MG63 (cell line): Measurements from ENCODE around the gene SMCO4. TPM values are rescaled to one million over a fixed set of nuclear protein-coding genes. Genes with fewer than 3 reads are reported as not detected.

Experiments used
- DNase-seq: peaks from one replicate; pipeline ENCODE4 v3.0.0-alpha.2; 2020
- H3K27me3 ChIP-seq: fragments of 250-450 bp; sonication (Bioruptor Pico); 2 replicates; pipeline ENCODE4 v1.5.1; 2020; ENCODE audit warnings: mild to moderate bottlenecking, moderate library complexity
- H3K36me3 ChIP-seq: fragments of 250-450 bp; sonication (Bioruptor Pico); 2 replicates; pipeline ENCODE4 v1.5.1; 2020; ENCODE audit warnings: mild to moderate bottlenecking, moderate library complexity
- H3K4me3 ChIP-seq: fragments of 250-450 bp; sonication (Bioruptor Pico); 2 replicates; pipeline ENCODE4 v1.5.1; 2020; ENCODE audit warnings: mild to moderate bottlenecking, moderate library complexity
- H3K9me3 ChIP-seq: fragments of 250-450 bp; sonication (Bioruptor Pico); 2 replicates; pipeline ENCODE4 v1.5.1; 2020; ENCODE audit warnings: mild to moderate bottlenecking, moderate library complexity
- total RNA-seq: library from RNA; depleted of rRNA; stranded (reverse); fragments of >200 nt; shearing (Covaris generic); gene quantifications from 2 replicates; pipeline ENCODE4 v1.2.3, GENCODE V29; 2014; ENCODE audit warnings: low replicate concordance

Gene SMCO4
- total RNA-seq, 1 experiment from 2014 or later = 20.5 TPM

GRCh38 chr11:93569496-93569895 is 26.3 kb upstream of the SMCO4 start:
- H3K9me3 ChIP-seq = no peaks in the 10 kb centered on the region
- H3K27me3 ChIP-seq = peaks cover 3% of the 10 kb centered on the region; the same call in 1 of the 2 replicates
- no peak overlapping the region for H3K4me3 ChIP-seq
- no peak for DNase-seq
- no peaks in the 10 kb centered on the region for H3K36me3 ChIP-seq

GRCh38 chr11:93568726-93569125 is 25.5 kb upstream of the SMCO4 start:
- Histone ChIP-seq H3K4me3 (no peak overlapping the region), H3K27me3 (peaks cover 3% of the 10 kb centered on the region; the same call in 1 of the 2 replicates), H3K9me3 (no peaks in the 10 kb centered on the region), H3K36me3 (no peaks in the 10 kb centered on the region)
- DNase-seq = no peak

GRCh38 chr11:93567401-93567895 is 24.3 kb upstream of the SMCO4 start:
- no peaks in the 10 kb centered on the region for H3K36me3 ChIP-seq
- peak; percentile 97 for DNase-seq
- no peak overlapping the region for H3K4me3 ChIP-seq
- no peaks in the 10 kb centered on the region for H3K9me3 ChIP-seq
- H3K27me3 ChIP-seq = peaks cover 3% of the 10 kb centered on the region; the same call in 1 of the 2 replicates

- peaks cover 3% of the 10 kb centered on the region; the same call in 1 of the 2 replicates for H3K27me3 ChIP-seq
- H3K9me3 ChIP-seq = no peaks in the 10 kb centered on the region
- DNase-seq = no peak
- no peak overlapping the region for H3K4me3 ChIP-seq
- H3K36me3 ChIP-seq = no peaks in the 10 kb centered on the region
Observed at GRCh38 chr11:93564895-93565294, 21.7 kb upstream of the SMCO4 start.

DNA sequence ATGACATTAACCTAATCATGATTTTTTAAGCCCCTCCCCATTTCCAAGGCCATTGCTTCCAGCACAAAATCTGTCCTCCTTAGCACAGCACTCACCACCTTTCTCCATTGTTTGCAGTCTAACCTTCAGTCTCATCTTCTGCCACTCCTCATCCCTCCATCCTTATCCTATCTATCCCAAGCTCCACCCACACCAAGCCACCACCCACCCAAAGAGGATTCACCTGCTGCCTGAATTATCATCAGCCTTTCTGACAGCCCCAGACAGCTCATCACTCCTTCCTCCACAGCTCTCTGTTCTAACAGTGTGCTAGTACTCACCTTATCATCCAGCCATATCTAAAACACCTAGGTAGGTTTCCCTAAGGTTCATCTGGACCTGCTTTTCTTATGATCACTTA is 20.7 kb upstream of the SMCO4 start:
- DNase-seq = no peak
- H3K4me3 ChIP-seq = no peak overlapping the region
- no peaks in the 10 kb centered on the region for H3K9me3 ChIP-seq
- no peaks in the 10 kb centered on the region for H3K36me3 ChIP-seq
- H3K27me3 ChIP-seq = no peaks in the 10 kb centered on the region; the same call in 1 of the 2 replicates

- H3K36me3 ChIP-seq = no peaks in the 10 kb centered on the region
- H3K4me3 ChIP-seq = no peak overlapping the region
- no peak for DNase-seq
- H3K27me3 ChIP-seq = no peaks in the 10 kb centered on the region
- H3K9me3 ChIP-seq = no peaks in the 10 kb centered on the region
Observed at GRCh38 chr11:93560199-93560932, 17.2 kb upstream of the SMCO4 start.

DNA sequence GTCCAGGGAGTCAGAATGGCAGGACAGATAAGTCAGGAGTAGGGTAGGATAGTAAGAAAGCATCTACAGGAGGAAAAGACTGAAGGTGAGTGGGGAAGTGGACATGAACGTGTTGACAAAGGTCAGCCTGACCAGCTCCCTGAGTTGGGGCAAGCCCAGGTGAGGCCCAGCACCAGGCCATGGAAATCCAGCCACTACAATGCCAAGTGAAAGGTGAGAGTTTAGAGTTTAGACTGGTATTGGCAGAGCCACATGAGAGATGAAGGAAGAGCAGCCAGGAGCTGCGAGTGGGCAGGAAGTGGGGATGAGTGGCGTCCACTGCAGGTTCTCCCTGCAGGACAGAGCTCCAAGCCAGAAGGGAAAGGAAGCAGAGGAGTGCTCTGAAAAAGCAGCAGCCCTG is 16.5 kb upstream of the SMCO4 start:
- Histone ChIP-seq H3K36me3 (no peaks in the 10 kb centered on the region), H3K27me3 (no peaks in the 10 kb centered on the region), H3K9me3 (no peaks in the 10 kb centered on the region), H3K4me3 (no peak overlapping the region)
- no peak for DNase-seq

GRCh38 chr11:93552874-93553273 is 9.7 kb upstream of the SMCO4 start:
- Histone ChIP-seq H3K27me3 (peaks cover 2% of the 10 kb centered on the region; the same call in 1 of the 2 replicates), H3K36me3 (no peaks in the 10 kb centered on the region), H3K9me3 (no peaks in the 10 kb centered on the region), H3K4me3 (no peak overlapping the region)
- no peak for DNase-seq

DNA sequence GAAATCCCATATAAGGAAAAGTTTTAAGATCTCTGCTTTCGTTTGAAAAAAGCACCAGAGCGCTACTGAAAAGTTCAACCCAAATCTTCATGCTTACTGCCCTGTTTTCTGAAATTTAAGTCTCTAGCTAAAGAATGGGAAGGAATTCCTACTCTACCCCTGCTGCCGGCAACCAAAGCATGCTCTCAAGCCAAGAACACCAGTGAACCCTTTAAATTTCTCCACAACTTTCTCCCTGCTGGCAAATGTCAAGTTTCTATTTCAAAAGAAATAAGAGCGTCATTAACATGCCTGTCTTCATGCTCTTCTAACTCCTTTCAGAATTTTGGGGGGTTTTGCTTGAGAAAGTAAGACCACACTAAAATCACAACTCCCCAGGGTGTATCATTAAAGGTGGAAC is 6.8 kb upstream of the SMCO4 start:
- no peak for DNase-seq
- Histone ChIP-seq H3K27me3 (peaks cover 2% of the 10 kb centered on the region; the same call in 1 of the 2 replicates), H3K9me3 (no peaks in the 10 kb centered on the region), H3K36me3 (no peaks in the 10 kb centered on the region), H3K4me3 (no peak overlapping the region)

- peaks cover 2% of the 10 kb centered on the region; the same call in 1 of the 2 replicates for H3K27me3 ChIP-seq
- H3K9me3 ChIP-seq = no peaks in the 10 kb centered on the region
- no peak overlapping the region for H3K4me3 ChIP-seq
- DNase-seq = no peak
- no peaks in the 10 kb centered on the region for H3K36me3 ChIP-seq
Observed at GRCh38 chr11:93548679-93549319, 5.6 kb upstream of the SMCO4 start.

DNA sequence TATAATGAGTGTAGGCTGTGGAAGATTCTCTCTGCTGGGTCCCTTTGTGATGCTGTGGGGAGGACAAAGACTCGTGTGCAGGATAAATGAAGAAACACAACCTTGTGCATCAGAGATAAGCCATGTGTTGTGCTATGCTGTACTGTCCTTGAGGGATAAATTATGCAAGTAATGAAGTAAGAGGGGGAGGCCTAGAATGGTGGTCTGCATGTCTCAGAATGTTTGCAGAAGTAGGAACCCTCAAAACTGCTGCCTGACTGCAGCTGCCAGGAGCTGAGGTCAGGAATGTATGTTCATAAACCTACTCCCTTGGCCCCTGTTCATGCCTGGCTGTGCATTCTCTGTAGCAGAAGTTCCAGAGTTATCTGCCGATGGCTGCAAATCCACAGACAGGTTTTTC is 4.6 kb upstream of the SMCO4 start:
- no peak for DNase-seq
- Histone ChIP-seq H3K4me3 (no peak overlapping the region), H3K27me3 (no peaks in the 10 kb centered on the region; the same call in 1 of the 2 replicates), H3K36me3 (no peaks in the 10 kb centered on the region), H3K9me3 (no peaks in the 10 kb centered on the region)

GRCh38 chr11:93547028-93547427 is 3.8 kb upstream of the SMCO4 start:
- Histone ChIP-seq H3K27me3 (no peaks in the 10 kb centered on the region; the same call in 1 of the 2 replicates), H3K36me3 (no peaks in the 10 kb centered on the region), H3K9me3 (no peaks in the 10 kb centered on the region), H3K4me3 (no peak overlapping the region)
- DNase-seq = no peak

DNA sequence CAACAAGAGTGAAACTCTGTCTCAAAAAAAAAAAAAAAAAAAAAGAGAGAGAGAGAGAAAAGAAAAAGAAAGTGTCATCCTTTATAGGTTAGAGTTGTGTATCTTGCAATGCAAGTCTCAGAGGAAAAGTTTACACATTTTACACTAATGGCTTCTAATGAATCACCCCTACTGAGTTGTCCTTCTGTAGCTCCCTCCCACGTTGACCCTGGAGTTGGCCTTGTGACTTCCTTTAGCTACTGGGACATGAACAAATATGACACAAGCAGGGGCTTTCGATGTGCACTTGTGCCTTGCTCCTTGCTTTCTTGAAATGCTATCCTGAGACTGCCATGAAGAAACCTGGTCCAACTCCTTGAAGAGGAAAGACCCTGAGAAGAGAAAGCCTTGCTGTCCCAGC is 2.4 kb upstream of the SMCO4 start:
- Histone ChIP-seq H3K9me3 (no peaks in the 10 kb centered on the region), H3K4me3 (no peak overlapping the region), H3K36me3 (no peaks in the 10 kb centered on the region), H3K27me3 (no peaks in the 10 kb centered on the region; the same call in 1 of the 2 replicates)
- DNase-seq = no peak

DNA sequence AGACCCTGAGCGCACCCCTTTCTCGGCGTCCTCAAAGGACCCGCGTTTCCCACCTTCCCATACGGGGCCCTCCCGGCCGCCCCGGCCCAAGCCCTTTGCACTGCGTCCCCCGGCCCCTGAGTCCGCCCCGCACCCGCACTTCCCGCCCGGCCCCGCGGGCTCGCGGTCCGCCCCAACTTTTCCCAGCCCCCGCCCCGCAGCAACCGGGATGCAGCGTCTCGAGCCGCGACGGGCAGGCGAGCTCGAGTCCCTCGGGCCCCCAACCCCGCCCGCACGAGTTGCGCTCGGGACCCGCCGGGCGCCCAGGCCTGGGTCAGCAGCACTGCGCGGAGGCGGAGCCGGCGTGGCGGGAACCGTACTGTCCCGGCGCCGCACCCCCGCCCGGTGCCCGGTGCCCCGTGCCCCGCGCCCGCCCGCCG is 371 bp downstream of the SMCO4 start:
- Histone ChIP-seq H3K4me3 (peak overlapping the region; percentile 54), H3K36me3 (no peaks in the 10 kb centered on the region), H3K27me3 (no peaks in the 10 kb centered on the region), H3K9me3 (no peaks in the 10 kb centered on the region)
- peak; percentile 31 for DNase-seq

DNA sequence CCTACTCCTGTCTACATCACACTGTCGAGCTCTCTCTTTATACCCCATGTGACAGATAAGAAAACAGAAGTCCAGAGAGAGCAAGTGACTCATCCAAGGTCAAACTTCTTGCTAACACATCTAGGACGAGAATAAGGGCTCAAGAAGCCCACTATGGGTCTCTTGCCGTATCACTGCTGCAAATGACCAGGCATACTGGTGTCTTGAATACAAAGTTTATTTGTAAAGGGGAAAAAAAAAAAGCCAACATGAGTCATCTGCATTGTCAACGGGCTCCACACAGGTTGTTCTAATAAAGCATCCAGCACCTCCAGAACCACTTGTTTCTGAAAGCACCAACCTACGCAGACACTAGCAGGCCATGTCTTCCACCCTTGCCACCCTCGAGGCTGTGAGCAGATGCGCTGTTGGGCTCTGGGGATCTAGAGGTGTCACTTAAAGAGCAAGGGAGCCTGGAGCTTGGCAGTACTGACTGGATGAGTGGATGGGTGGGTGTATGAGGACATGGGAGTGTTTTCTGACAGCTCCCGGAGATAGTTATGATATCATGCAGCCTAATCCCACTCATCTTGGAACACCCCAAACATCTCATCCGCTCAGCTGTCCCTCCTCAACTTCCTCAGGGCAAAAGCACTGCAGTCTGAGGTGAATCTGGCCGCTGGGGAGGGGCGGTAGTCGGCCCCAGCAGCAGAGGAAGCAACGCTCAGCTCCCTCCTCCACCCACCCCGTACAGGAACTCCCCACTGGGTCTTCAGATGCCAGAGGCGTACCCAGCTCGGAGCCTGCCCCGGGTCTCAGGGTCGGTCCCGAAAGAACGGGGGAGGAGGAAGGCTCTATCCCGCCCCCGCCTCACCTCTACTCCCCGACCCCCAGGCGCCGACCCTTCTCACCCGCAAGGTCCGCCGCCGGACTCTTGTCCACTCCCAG is 1.0 kb downstream of the SMCO4 start:
- DNase-seq = peak; percentile 48
- H3K4me3 ChIP-seq = peak overlapping the region; percentile 54

GRCh38 chr11:93540896-93541553 is 2.2 kb downstream of the SMCO4 start:
- H3K9me3 ChIP-seq = no peaks in the 10 kb centered on the region
- no peak overlapping the region for H3K4me3 ChIP-seq
- no peaks in the 10 kb centered on the region for H3K27me3 ChIP-seq
- DNase-seq = no peak
- no peaks in the 10 kb centered on the region for H3K36me3 ChIP-seq

More for the DNA sequence above, 1.0 kb downstream of the SMCO4 start:
- no peaks in the 10 kb centered on the region for H3K9me3 ChIP-seq
- H3K36me3 ChIP-seq = no peaks in the 10 kb centered on the region
- no peaks in the 10 kb centered on the region for H3K27me3 ChIP-seq
